HG02973 (cell line): Measurements from ENCODE around the gene TOLLIP.

ENCODE experiments used
- ATAC-seq: cut with Tn5 transposase; IDR thresholded peaks from one replicate; pipeline ENCODE4 v1.9.1; 2021; ENCODE audit warnings: moderate library complexity; ENCODE audit not compliant: unreplicated experiment

The TOLLIP gene

GRCh38 chr11:1317993-1318392 lies 8.6 kb upstream of the TOLLIP start:
- ATAC-seq = no peak

GRCh38 chr11:1317432-1317831 lies 8.0 kb upstream of the TOLLIP start:
- no peak for ATAC-seq

GRCh38 chr11:1310772-1311468 lies 1.5 kb upstream of the TOLLIP start:
- no peak for ATAC-seq

- ATAC-seq = no peak
Observed at GRCh38 chr11:1310318-1310687, 871 bp upstream of the TOLLIP start.

- peak; percentile 31 for ATAC-seq
Observed at GRCh38 chr11:1308743-1309497, 512 bp downstream of the TOLLIP start.

- ATAC-seq = no peak
Observed at GRCh38 chr11:1307998-1308742, 1.3 kb downstream of the TOLLIP start.

GRCh38 chr11:1307163-1307870 lies 2.1 kb downstream of the TOLLIP start:
- ATAC-seq = no peak

- ATAC-seq = no peak
Observed at GRCh38 chr11:1306186-1307162, 3.0 kb downstream of the TOLLIP start.

GRCh38 chr11:1305501-1306056 lies 3.9 kb downstream of the TOLLIP start:
- no peak for ATAC-seq

GRCh38 chr11:1305063-1305495 lies 4.4 kb downstream of the TOLLIP start:
- no peak for ATAC-seq

- no peak for ATAC-seq
Observed at GRCh38 chr11:1304380-1304779, 5.1 kb downstream of the TOLLIP start.

- no peak for ATAC-seq
Observed at GRCh38 chr11:1303973-1304372, 5.5 kb downstream of the TOLLIP start.

- ATAC-seq = no peak
Observed at GRCh38 chr11:1303126-1303821, 6.2 kb downstream of the TOLLIP start.

GRCh38 chr11:1302461-1303125 lies 6.8 kb downstream of the TOLLIP start:
- ATAC-seq = no peak

- no peak for ATAC-seq
Observed at GRCh38 chr11:1302041-1302460, 7.4 kb downstream of the TOLLIP start.

- ATAC-seq = no peak
Observed at GRCh38 chr11:1301220-1302000, 8.0 kb downstream of the TOLLIP start.

GRCh38 chr11:1300569-1301187 lies 8.8 kb downstream of the TOLLIP start:
- no peak for ATAC-seq
